Erythroblast (primary cell): ENCODE results near the gene TAF1L.
"Not testable (repeated sequence)": the region's sequence is repeated elsewhere in the genome, so short reads cannot be mapped to it uniquely, and the experiment has no call there.

Experiments used
- DNase-seq, 2 experiments: peaks; one replicate each; lab custom pipeline; 2025; lab: John Stamatoyannopoulos, UW
- GATA1 ChIP-seq: IDR thresholded peaks from 2 replicates; pipeline ENCODE4 v1.6.1; 2011; ENCODE audit warnings: low read depth, mild to moderate bottlenecking, control low read depth, low read length, moderate library complexity
- POLR2A ChIP-seq: IDR thresholded peaks from 2 replicates; pipeline ENCODE4 v1.6.1; 2011; ENCODE audit warnings: mild to moderate bottlenecking, low read length

Gene TAF1L

GRCh38 chr9:32618261-32618660, 17.2 kb downstream of the TAF1L start:
- DNase-seq, result no peak
- TF ChIP-seq POLR2A (no peak), GATA1 (no peak)

GRCh38 chr9:32606811-32607210, 28.7 kb downstream of the TAF1L start:
- DNase-seq, result no peak
- TF ChIP-seq GATA1, result no peak
- TF ChIP-seq POLR2A, result no peak

GRCh38 chr9:32603914-32604852, 31.3 kb downstream of the TAF1L start:
- DNase-seq, result no peak

GRCh38 chr9:32599021-32599420, 36.4 kb downstream of the TAF1L start:
- DNase-seq, result not testable (repeated sequence)

More at GRCh38 chr9:32603914-32604852, 31.3 kb downstream of the TAF1L start:
- TF ChIP-seq POLR2A (no peak), GATA1 (no peak)

GRCh38 chr9:32596936-32597335, 38.5 kb downstream of the TAF1L start:
- DNase-seq, result no peak

GRCh38 chr9:32596096-32596865, 39.2 kb downstream of the TAF1L start:
- no peak for DNase-seq
- TF ChIP-seq POLR2A, result no peak
- no peak for TF ChIP-seq GATA1

More at GRCh38 chr9:32596936-32597335, 38.5 kb downstream of the TAF1L start:
- TF ChIP-seq POLR2A (no peak), GATA1 (no peak)

- TF ChIP-seq GATA1 (no peak), POLR2A (no peak)
- DNase-seq, result no peak
Measured at GRCh38 chr9:32590898-32591297, 44.6 kb downstream of the TAF1L start.

GRCh38 chr9:32590476-32590875, 45.0 kb downstream of the TAF1L start:
- TF ChIP-seq GATA1 (no peak), POLR2A (no peak)
- no peak for DNase-seq

GRCh38 chr9:32589083-32589723, 46.3 kb downstream of the TAF1L start:
- TF ChIP-seq GATA1 (no peak), POLR2A (no peak)
- peak; percentile 43 to 59 for DNase-seq

- no peak for DNase-seq
- TF ChIP-seq POLR2A (no peak), GATA1 (no peak)
Measured at GRCh38 chr9:32587901-32588300, 47.6 kb downstream of the TAF1L start.

GRCh38 chr9:32584784-32585183, 50.7 kb downstream of the TAF1L start:
- TF ChIP-seq GATA1, result no peak
- TF ChIP-seq POLR2A, result no peak
- no peak for DNase-seq

GRCh38 chr9:32581512-32582143, 53.8 kb downstream of the TAF1L start:
- DNase-seq, result peak; percentile 77 to 83
- TF ChIP-seq POLR2A (no peak), GATA1 (no peak)

- TF ChIP-seq GATA1, result no peak
- no peak for TF ChIP-seq POLR2A
Measured at GRCh38 chr9:32580631-32581300, 54.7 kb downstream of the TAF1L start.

More at GRCh38 chr9:32580631-32581300, 54.7 kb downstream of the TAF1L start:
- peak; percentile 12 to 34 for DNase-seq
